SK-N-MC (cell line): ENCODE results near the gene AHSA1.

ENCODE experiments used
- EZH2 ChIP-seq: fragments of 200-600 bp; sonication (generic); IDR thresholded peaks from one replicate; pipeline ENCODE4 v1.6.1; 2017; ENCODE audit warnings: antibody characterized with exemption
- FOXP2 ChIP-seq: optimal IDR thresholded peaks from 2 replicates; pipeline ENCODE3; 2011; ENCODE audit warnings: mild to moderate bottlenecking, moderate library complexity; ENCODE audit not compliant: insufficient read depth; ENCODE audit errors: extremely low read length, control extremely low read depth
- POLR2AphosphoS5 ChIP-seq: IDR thresholded peaks from 2 replicates; pipeline ENCODE4 v1.6.1; 2012; ENCODE audit warnings: mild to moderate bottlenecking, low read depth, low read length, borderline replicate concordance

DNA sequence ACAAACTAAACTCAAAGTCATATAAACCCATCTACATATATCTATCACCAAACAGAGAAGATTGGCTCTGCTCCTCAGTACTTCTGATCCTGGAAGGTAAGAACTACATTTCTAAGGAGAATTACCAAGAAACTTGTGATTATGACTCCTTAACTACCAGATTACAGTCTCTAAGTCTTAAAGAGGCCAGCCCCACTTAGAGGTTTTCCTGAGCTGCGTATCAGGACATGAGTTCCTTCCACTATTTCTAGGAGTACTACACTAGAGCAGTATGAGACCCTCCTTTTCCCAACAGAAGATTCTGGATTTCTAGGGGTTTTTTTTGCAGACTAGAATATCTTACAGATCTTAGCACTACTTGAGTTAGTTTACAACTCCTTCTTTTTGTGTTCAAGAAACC, 34.5 kb upstream of the AHSA1 start, which contains the start of gene NOXRED1:
- no peak for TF ChIP-seq POLR2AphosphoS5
- TF ChIP-seq EZH2, result no peak
- no peak for TF ChIP-seq FOXP2
